Liver (tissue), 9 donors: Measurements from ENCODE around the gene NDST1. TPM values are rescaled to one million over a fixed set of nuclear protein-coding genes. Genes with fewer than 3 reads are reported as not detected.

Experiments used
- DNase-seq: peaks from one replicate; pipeline ENCODE4 v3.0.0-alpha.2; 2017; ENCODE audit warnings: low spot score
- H3K27ac ChIP-seq, 2 donors: one replicate each; pipeline ENCODE4 v1.7.0; 2013; ENCODE audit warnings: inconsistent platforms in 2 of 2, low read length in 2 of 2, control low read depth in 1 of 2, low read depth in 1 of 2, mild to moderate bottlenecking in 1 of 2
- H3K27me3 ChIP-seq, 4 donors: one replicate each; pipeline versions ENCODE4 v1.6.1 to v1.7.0; 2013; ENCODE audit warnings: low read length in 3 of 4, inconsistent platforms in 1 of 4, mild to moderate bottlenecking in 1 of 4, moderate library complexity in 1 of 4; ENCODE audit not compliant: control insufficient read depth in 4 of 4, insufficient read depth in 4 of 4
- H3K36me3 ChIP-seq, 4 donors: one replicate each; pipeline versions ENCODE4 v1.6.1 to v1.7.0; 2013; ENCODE audit warnings: low read length in 3 of 4, mild to moderate bottlenecking in 3 of 4, low read depth in 1 of 4, moderate library complexity in 1 of 4; ENCODE audit not compliant: control insufficient read depth in 4 of 4, insufficient read depth in 3 of 4
- H3K4me1 ChIP-seq, 4 donors: one replicate each; pipeline versions ENCODE4 v1.6.1 to v1.7.0; 2013; ENCODE audit warnings: low read length in 3 of 4, mild to moderate bottlenecking in 3 of 4, moderate library complexity in 1 of 4; ENCODE audit not compliant: control insufficient read depth in 4 of 4, insufficient read depth in 4 of 4
- H3K4me3 ChIP-seq, 3 donors: one replicate each; pipeline versions ENCODE4 v1.6.1 to v1.7.0; 2013; ENCODE audit warnings: low read length in 3 of 3, control low read depth in 1 of 3, low read depth in 1 of 3, mild to moderate bottlenecking in 1 of 3
- H3K9ac ChIP-seq, 2 donors: one replicate each; pipeline ENCODE4 v1.7.0; 2013; ENCODE audit warnings: low read length in 2 of 2, mild to moderate bottlenecking in 2 of 2, moderate library complexity in 2 of 2, control low read depth in 1 of 2, low read depth in 1 of 2
- H3K9me3 ChIP-seq, 4 donors: one replicate each; pipeline versions ENCODE4 v1.6.1 to v1.7.0; 2013; ENCODE audit warnings: low read length in 3 of 4; ENCODE audit not compliant: control insufficient read depth in 4 of 4
- EGR1 ChIP-seq, 2 donors: IDR thresholded peaks; 2 replicates each; pipeline ENCODE4 v1.6.1; 2016 to 2018; ENCODE audit warnings: antibody characterized with exemption in 2 of 2, low read depth in 2 of 2
- FOXA1 ChIP-seq: IDR thresholded peaks from 2 replicates; pipeline ENCODE4 v1.6.1; 2016; ENCODE audit warnings: antibody characterized with exemption
- FOXA2 ChIP-seq: IDR thresholded peaks from 2 replicates; pipeline ENCODE4 v1.6.1; 2016; ENCODE audit warnings: antibody characterized with exemption
- GABPA ChIP-seq, 2 donors: IDR thresholded peaks in 1 of 2; conservative IDR thresholded peaks in 1 of 2; 2 replicates each; pipeline ENCODE4 v1.6.1; 2016; ENCODE audit warnings: antibody characterized with exemption in 2 of 2, mild to moderate bottlenecking in 1 of 2, moderate library complexity in 1 of 2
- HNF4A ChIP-seq, 2 donors: conservative IDR thresholded peaks; 2 replicates each; pipeline ENCODE4 v1.6.1; 2016; ENCODE audit warnings: antibody characterized with exemption in 2 of 2, mild to moderate bottlenecking in 2 of 2
- HNF4G ChIP-seq: IDR thresholded peaks from 2 replicates; pipeline ENCODE4 v1.6.1; 2016; ENCODE audit warnings: antibody characterized with exemption
- JUND ChIP-seq, 2 donors: IDR thresholded peaks; 2 replicates each; pipeline ENCODE4 v1.6.1; 2016; ENCODE audit warnings: antibody characterized with exemption in 2 of 2
- NR2F2 ChIP-seq: IDR thresholded peaks from 2 replicates; pipeline ENCODE4 v1.6.1; 2016; ENCODE audit warnings: antibody characterized with exemption
- RAD21 ChIP-seq, 2 donors: IDR thresholded peaks; 2 replicates each; pipeline ENCODE4 v1.6.1; 2016; ENCODE audit warnings: antibody characterized with exemption in 2 of 2, mild to moderate bottlenecking in 2 of 2
- RXRA ChIP-seq, 2 donors: IDR thresholded peaks; 2 replicates each; pipeline ENCODE4 v1.6.1; 2017 to 2018; ENCODE audit warnings: antibody characterized with exemption in 2 of 2, mild to moderate bottlenecking in 1 of 2
- TAF1 ChIP-seq: conservative IDR thresholded peaks from 2 replicates; pipeline ENCODE4 v1.6.1; 2016; ENCODE audit warnings: antibody characterized with exemption, mild to moderate bottlenecking
- YY1 ChIP-seq: IDR thresholded peaks from 2 replicates; pipeline ENCODE4 v1.6.1; 2016; ENCODE audit warnings: antibody characterized with exemption, mild to moderate bottlenecking
- WGBS: extraction: QIAGEN DNeasy Blood & Tissue Kit; methylation state at CpG from one replicate; pipeline ENCODE4 v1.1.7; 2013; 5-methylcytosine and 5-hydroxymethylcytosine counted together
- polyA plus RNA-seq, 2 donors: library from polyadenylated mRNA; stranded (reverse) in 1 of 2; unstranded in 1 of 2; fragments of 200-250 nt in 1 of 2; fragments of >200 nt in 1 of 2; fragmentation: Nextera tagmentation in 1 of 2; extraction: Ambion mirVana in 1 of 2; gene quantifications; one replicate each; pipeline versions ENCODE4 v1.2.1 to v1.2.3, GENCODE V29; 2013 to 2015
- total RNA-seq, 2 donors: library from RNA; depleted of rRNA; stranded (reverse); fragments of >200 nt; gene quantifications; one replicate each; pipeline ENCODE4 v1.2.3, GENCODE V29; 2014
- TF ChIP-seq, protein P1 (sequence below): IDR thresholded peaks from 2 replicates; pipeline ENCODE4 v1.6.1; 2016; ENCODE audit warnings: antibody characterized with exemption
- TF ChIP-seq, protein P2 (sequence below): fragments of 150-350 bp; IDR thresholded peaks from 2 replicates; pipeline ENCODE4 v1.5.1; 2017; ENCODE audit warnings: improper control_type of control experiment, low read depth, low read length; ENCODE audit not compliant: missing input control
- TF ChIP-seq, protein P3 (sequence below): IDR thresholded peaks from 2 replicates; pipeline ENCODE4 v1.6.1; 2016; ENCODE audit warnings: antibody characterized with exemption, mild to moderate bottlenecking
- TF ChIP-seq, protein P4 (sequence below): IDR thresholded peaks from 2 replicates; pipeline ENCODE4 v1.6.1; 2016; ENCODE audit warnings: antibody characterized with exemption
- donor health status: healthy.
- donor health status: healthy.
- donor health status: healthy.
- donor health status: healthy.
- donor health status: healthy.

Gene NDST1
- total and polyA plus RNA-seq, 4 donors = 10.3 to 103 (median 39.0) TPM

DNA sequence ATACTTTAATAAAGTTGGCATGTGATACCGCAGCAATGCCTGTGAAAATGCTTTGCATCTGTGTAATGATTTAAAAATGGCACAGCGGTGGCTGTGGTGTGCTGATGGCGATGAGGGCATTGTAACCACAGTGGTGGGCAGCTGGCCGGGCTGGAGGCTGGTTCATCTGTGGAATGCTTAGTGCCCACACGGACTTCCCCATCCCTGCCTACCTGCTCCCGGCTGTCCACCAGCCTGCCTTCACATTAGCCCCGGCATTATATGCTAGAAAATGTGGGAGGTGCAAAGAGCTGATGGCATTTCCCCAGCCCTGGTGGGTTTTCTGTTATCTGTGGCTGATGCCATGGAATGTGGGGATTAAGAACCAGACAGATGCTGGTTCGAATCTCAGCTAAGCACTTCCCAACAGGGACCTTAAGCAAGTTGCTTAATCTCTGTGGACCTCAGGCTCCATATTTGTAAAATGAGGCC lies 2.9 kb upstream of the NDST1 start:
- no peaks in the 10 kb centered on the region for H3K9me3 ChIP-seq
- DNase-seq = no peak
- H3K27me3 ChIP-seq = no peaks in the 10 kb centered on the region
- 92% methylated on average over 8 of the region's 8 CpGs for WGBS
- TF ChIP-seq, protein P1, sequence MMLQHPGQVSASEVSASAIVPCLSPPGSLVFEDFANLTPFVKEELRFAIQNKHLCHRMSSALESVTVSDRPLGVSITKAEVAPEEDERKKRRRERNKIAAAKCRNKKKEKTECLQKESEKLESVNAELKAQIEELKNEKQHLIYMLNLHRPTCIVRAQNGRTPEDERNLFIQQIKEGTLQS = no peak
- TF ChIP-seq HNF4G (no peak), HNF4A (conservative IDR thresholded peaks at IDR 0.05) (no peak), RXRA (IDR thresholded peaks at IDR 0.05) (no peak), TAF1 (no peak), JUND (IDR thresholded peaks at IDR 0.05) (no peak), EGR1 (IDR thresholded peaks at IDR 0.05; ENCODE audit: low read depth in 2 of 2) (no peak), RAD21 (IDR thresholded peaks at IDR 0.05) (no peak), GABPA (IDR thresholded peaks at IDR 0.05 in 1 of 2, conservative IDR thresholded peaks at IDR 0.05 in 1 of 2) (no peak), FOXA2 (no peak), NR2F2 (no peak), YY1 (no peak), FOXA1 (no peak)
- TF ChIP-seq, protein P2, sequence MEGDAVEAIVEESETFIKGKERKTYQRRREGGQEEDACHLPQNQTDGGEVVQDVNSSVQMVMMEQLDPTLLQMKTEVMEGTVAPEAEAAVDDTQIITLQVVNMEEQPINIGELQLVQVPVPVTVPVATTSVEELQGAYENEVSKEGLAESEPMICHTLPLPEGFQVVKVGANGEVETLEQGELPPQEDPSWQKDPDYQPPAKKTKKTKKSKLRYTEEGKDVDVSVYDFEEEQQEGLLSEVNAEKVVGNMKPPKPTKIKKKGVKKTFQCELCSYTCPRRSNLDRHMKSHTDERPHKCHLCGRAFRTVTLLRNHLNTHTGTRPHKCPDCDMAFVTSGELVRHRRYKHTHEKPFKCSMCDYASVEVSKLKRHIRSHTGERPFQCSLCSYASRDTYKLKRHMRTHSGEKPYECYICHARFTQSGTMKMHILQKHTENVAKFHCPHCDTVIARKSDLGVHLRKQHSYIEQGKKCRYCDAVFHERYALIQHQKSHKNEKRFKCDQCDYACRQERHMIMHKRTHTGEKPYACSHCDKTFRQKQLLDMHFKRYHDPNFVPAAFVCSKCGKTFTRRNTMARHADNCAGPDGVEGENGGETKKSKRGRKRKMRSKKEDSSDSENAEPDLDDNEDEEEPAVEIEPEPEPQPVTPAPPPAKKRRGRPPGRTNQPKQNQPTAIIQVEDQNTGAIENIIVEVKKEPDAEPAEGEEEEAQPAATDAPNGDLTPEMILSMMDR = no peak
- TF ChIP-seq, protein P3, sequence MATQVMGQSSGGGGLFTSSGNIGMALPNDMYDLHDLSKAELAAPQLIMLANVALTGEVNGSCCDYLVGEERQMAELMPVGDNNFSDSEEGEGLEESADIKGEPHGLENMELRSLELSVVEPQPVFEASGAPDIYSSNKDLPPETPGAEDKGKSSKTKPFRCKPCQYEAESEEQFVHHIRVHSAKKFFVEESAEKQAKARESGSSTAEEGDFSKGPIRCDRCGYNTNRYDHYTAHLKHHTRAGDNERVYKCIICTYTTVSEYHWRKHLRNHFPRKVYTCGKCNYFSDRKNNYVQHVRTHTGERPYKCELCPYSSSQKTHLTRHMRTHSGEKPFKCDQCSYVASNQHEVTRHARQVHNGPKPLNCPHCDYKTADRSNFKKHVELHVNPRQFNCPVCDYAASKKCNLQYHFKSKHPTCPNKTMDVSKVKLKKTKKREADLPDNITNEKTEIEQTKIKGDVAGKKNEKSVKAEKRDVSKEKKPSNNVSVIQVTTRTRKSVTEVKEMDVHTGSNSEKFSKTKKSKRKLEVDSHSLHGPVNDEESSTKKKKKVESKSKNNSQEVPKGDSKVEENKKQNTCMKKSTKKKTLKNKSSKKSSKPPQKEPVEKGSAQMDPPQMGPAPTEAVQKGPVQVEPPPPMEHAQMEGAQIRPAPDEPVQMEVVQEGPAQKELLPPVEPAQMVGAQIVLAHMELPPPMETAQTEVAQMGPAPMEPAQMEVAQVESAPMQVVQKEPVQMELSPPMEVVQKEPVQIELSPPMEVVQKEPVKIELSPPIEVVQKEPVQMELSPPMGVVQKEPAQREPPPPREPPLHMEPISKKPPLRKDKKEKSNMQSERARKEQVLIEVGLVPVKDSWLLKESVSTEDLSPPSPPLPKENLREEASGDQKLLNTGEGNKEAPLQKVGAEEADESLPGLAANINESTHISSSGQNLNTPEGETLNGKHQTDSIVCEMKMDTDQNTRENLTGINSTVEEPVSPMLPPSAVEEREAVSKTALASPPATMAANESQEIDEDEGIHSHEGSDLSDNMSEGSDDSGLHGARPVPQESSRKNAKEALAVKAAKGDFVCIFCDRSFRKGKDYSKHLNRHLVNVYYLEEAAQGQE = no peak
- TF ChIP-seq, protein P4, sequence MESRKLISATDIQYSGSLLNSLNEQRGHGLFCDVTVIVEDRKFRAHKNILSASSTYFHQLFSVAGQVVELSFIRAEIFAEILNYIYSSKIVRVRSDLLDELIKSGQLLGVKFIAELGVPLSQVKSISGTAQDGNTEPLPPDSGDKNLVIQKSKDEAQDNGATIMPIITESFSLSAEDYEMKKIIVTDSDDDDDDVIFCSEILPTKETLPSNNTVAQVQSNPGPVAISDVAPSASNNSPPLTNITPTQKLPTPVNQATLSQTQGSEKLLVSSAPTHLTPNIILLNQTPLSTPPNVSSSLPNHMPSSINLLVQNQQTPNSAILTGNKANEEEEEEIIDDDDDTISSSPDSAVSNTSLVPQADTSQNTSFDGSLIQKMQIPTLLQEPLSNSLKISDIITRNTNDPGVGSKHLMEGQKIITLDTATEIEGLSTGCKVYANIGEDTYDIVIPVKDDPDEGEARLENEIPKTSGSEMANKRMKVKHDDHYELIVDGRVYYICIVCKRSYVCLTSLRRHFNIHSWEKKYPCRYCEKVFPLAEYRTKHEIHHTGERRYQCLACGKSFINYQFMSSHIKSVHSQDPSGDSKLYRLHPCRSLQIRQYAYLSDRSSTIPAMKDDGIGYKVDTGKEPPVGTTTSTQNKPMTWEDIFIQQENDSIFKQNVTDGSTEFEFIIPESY = no peak
- H3K36me3 ChIP-seq = peaks cover 0 to 8% (median 3%) of the 10 kb centered on the region in 4 donors
- H3K4me3 ChIP-seq = no peak overlapping the region
- H3K27ac ChIP-seq = peak overlapping the region in 1 of 2 donors; percentile 40
- peaks cover 73 to 100% (median 99%) of the 10 kb centered on the region in 4 donors for H3K4me1 ChIP-seq
- no peak overlapping the region for H3K9ac ChIP-seq

DNA sequence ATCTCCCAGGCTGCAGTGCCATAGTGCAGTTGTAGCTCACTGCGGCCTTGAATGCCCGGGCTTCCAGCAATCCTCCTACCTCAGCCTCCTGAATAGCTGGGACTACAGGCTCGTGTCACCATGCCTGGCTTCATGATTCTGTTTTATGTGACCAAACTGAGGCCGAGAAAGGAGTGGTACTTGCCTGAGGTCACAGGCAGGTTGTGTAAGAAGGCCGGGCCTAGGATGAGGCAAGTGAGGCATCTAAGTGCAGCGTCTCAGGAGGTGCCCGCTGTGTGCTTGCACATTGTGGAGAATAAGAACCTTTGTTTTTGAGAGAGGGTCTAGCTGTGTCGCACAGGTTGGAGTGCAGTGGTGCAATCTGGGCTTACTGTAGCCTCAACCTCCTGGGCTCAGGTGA lies 2.1 kb upstream of the NDST1 start:
- H3K27me3 ChIP-seq = no peaks in the 10 kb centered on the region
- 80% methylated on average over 8 of the region's 8 CpGs for WGBS
- no peak overlapping the region for H3K4me3 ChIP-seq
- H3K9ac ChIP-seq = no peak overlapping the region
- TF ChIP-seq, protein P2 = no peak
- no peak for TF ChIP-seq GABPA (IDR thresholded peaks at IDR 0.05 in 1 of 2, conservative IDR thresholded peaks at IDR 0.05 in 1 of 2)
- TF ChIP-seq RAD21 (IDR thresholded peaks at IDR 0.05) = no peak
- no peak for TF ChIP-seq JUND (IDR thresholded peaks at IDR 0.05)
- no peak for TF ChIP-seq TAF1
- no peak for TF ChIP-seq RXRA (IDR thresholded peaks at IDR 0.05)
- TF ChIP-seq NR2F2 = no peak
- H3K9me3 ChIP-seq = no peaks in the 10 kb centered on the region
- H3K36me3 ChIP-seq = peaks cover 0 to 8% (median 3%) of the 10 kb centered on the region in 4 donors
- no peak for DNase-seq
- peaks cover 68 to 100% (median 98%) of the 10 kb centered on the region in 4 donors for H3K4me1 ChIP-seq
- peak overlapping the region; percentile 2 to 40 for H3K27ac ChIP-seq
